GM10266 (cell line): Measurements from ENCODE around the gene PER3.

Source experiments
- DNase-seq: peaks from one replicate; pipeline ENCODE4 v3.0.0; 2012; ENCODE audit errors: extremely low spot score
- TF ChIP-seq, protein P1 (sequence below): IDR thresholded peaks from 2 replicates; pipeline ENCODE4 v1.5.1; 2012; ENCODE audit warnings: mild to moderate bottlenecking, low read depth; ENCODE audit not compliant: control insufficient read depth, insufficient read depth; ENCODE audit errors: missing control alignments

Gene PER3

DNA sequence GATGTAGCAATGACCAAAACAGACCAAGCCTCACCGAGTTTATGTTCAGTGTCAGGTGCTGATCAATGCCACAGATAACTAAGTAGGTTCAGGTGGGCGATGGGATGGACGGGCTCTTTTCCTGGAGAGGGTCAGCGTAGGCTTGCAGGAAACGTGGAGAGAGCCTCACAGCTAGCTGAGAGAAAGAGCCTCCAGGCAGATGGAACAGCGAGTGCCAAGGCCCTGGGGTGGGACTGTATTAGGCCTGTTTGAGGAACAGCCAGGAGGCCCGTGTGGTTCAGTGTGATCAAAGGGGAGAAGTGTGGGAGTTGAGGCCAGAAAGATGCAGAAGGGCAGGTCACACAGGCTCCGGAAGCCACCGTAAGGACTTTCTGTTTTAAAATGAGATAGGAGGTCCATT lies 76.0 kb downstream of the PER3 start:
- DNase-seq = no peak
- TF ChIP-seq, protein P1, sequence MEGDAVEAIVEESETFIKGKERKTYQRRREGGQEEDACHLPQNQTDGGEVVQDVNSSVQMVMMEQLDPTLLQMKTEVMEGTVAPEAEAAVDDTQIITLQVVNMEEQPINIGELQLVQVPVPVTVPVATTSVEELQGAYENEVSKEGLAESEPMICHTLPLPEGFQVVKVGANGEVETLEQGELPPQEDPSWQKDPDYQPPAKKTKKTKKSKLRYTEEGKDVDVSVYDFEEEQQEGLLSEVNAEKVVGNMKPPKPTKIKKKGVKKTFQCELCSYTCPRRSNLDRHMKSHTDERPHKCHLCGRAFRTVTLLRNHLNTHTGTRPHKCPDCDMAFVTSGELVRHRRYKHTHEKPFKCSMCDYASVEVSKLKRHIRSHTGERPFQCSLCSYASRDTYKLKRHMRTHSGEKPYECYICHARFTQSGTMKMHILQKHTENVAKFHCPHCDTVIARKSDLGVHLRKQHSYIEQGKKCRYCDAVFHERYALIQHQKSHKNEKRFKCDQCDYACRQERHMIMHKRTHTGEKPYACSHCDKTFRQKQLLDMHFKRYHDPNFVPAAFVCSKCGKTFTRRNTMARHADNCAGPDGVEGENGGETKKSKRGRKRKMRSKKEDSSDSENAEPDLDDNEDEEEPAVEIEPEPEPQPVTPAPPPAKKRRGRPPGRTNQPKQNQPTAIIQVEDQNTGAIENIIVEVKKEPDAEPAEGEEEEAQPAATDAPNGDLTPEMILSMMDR = no peak

DNA sequence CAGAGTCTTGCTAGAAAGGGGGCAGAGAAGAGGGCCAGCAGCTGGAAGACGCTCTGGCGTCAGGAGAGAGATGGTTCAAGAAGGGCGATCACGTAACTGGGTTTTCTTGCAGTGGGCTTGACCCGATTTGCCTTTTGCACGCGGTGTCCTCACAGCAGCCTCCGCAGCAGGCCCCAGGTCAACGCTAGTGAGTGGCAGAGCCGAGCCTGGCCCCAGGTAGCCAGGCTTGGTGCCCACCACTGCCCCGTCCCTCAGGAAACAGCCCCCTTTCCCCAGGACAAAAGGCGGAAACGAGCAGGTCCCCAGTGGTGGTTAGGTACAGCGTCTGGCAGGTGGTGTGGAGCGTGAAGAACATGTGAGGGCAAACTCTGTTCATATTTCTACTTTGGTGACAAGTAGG lies 77.4 kb downstream of the PER3 start:
- DNase-seq = no peak
- TF ChIP-seq, protein P1 = no peak

DNA sequence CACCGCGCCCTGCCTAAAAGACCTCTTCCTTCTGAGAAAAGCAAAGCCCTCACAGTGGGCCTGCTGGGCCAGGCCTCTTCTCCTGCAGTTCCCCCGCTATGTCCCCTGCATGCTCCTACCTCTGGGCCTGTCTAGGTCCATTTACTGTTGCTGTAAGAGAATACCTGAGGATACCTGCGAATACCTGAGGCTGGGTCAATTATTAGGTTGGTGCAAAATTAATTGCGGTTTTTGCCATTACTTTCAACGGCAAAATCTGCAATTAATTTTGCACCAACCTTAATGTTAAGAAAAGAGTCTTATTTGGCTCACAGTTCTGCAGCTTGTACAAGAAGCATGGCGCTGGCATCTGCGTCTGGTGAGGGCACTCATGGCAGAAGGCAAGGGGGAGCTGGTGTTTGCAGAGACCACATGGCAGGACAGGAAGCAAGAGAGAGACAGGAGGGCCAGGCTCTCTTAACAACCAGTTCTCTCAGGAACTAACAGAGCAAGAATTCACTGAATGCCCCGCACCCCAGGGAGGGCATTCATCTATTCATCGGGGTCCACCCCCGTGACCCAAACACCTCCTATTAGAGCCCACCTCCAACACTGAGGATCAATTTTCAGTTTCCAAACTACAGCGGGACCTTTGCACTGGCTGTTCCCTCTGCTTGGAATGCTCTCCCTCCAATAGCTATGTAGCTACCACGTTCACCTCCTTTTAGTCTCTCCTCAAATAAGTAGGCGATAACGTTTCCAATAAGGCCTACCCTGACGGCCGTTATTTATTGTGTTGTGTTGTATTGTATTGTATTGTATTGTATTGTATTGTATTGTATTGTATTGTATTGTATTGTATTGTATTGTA lies 78.3 kb downstream of the PER3 start:
- DNase-seq = no peak
- TF ChIP-seq, protein P1 = no peak

GRCh38 chr1:7863756-7864328 lies 79.8 kb downstream of the PER3 start:
- no peak for DNase-seq
- TF ChIP-seq, protein P1 = no peak

DNA sequence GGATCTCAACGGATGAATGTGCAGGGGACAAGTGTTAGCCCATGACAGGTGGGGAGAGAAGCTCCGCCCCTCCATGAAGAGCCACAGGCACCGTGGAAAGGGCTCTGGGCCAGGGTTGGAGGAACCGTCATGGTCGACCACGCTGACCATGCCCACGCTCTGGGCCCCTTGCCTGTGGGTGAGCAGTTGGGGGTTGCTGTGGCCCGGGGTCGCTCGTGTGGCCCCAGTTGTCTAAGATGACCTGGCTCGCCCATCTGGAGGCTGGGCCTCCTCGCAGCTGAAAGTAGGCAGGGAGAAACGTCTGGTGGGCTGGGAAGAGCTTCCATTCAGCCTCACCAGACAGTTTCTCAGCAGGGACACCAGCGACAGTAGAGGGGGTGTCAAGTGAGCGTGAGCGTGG lies 81.9 kb downstream of the PER3 start:
- DNase-seq = no peak
- TF ChIP-seq, protein P1 = no peak

DNA sequence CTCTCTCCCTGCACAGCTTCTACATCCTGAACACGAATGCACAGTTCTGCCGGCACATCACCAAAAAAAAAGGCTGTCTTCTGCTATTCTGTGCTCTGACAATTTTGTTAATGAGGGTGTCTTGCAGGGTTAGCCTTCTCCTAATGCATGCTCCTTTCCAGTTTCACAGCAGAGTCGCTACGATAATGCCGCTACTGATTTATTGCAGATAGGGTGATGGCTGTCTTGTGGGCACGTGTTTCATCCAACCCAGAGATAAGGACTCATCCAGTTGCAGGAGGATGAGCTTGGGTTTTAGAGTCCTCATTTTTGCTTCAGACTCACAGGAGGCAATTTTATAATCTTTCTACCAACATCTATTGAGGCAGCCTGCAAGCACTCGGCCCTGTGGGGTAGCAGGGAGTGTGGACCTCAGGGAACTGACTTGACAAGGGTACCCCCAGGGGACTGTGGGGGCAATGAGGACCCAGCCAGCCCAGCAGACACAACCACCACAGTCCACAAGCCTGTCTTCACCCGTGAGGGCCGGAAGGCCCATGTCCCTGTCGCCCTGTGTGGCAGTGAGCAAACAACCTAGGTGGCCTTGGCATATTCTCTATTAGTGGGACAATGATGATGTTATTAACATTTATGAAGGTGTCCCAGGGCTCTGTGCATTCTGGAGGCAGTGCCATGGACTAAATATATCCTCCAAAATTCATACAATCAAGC lies 84.1 kb downstream of the PER3 start:
- TF ChIP-seq, protein P1 = no peak
- DNase-seq = no peak
